Gastrocnemius medialis (tissue), 4 donors: ENCODE measurements around the gene MYCN. TPM values are rescaled to one million over a fixed set of nuclear protein-coding genes. Genes with fewer than 3 reads are reported as not detected.

Experiments
- ATAC-seq, 2 donors: fragments of 150-250 bp; one replicate each; pipeline ENCODE4 v1.9.1; 2016
- DNase-seq, 2 donors: peaks; one replicate each; pipeline ENCODE4 v3.0.0-alpha.2; 2019
- H3K27ac ChIP-seq, 4 donors: fragments of 200-600 bp; sonication (generic); 1 replicate in 1 of 4; 2 replicates in 3 of 4; pipeline ENCODE4 v1.5.1; 2016 to 2018; ENCODE audit warnings: mild to moderate bottlenecking in 2 of 4, moderate library complexity in 1 of 4
- H3K27me3 ChIP-seq, 3 donors: fragments of 200-600 bp; sonication (generic) in 2 of 3; 1 replicate in 1 of 3; 2 replicates in 2 of 3; pipeline versions ENCODE4 v1.5.1 to v1.6.0; 2016 to 2019; ENCODE audit warnings: mild to moderate bottlenecking in 1 of 3, moderate library complexity in 1 of 3
- H3K36me3 ChIP-seq, 2 donors: fragments of 200-600 bp; sonication (generic) in 1 of 2; one replicate each; pipeline ENCODE4 v1.5.1; 2017 to 2018
- H3K4me1 ChIP-seq, 2 donors: fragments of 200-600 bp; sonication (generic) in 1 of 2; one replicate each; pipeline ENCODE4 v1.5.1; 2016 to 2017; ENCODE audit warnings: mild to moderate bottlenecking in 2 of 2
- H3K4me3 ChIP-seq, 4 donors: fragments of 200-600 bp; sonication (generic) in 3 of 4; 1 replicate in 1 of 4; 2 replicates in 3 of 4; pipeline ENCODE4 v1.5.1; 2016 to 2019; ENCODE audit warnings: mild to moderate bottlenecking in 2 of 4
- H3K9me3 ChIP-seq, 3 donors: fragments of 200-600 bp; sonication (generic) in 2 of 3; 1 replicate in 1 of 3; 2 replicates in 2 of 3; pipeline ENCODE4 v1.5.1; 2016 to 2019
- POLR2A ChIP-seq, 2 donors: fragments of 450-650 bp; IDR thresholded peaks; one replicate each; pipeline ENCODE4 v1.6.1; 2017; ENCODE audit warnings: antibody characterized with exemption in 2 of 2, mild to moderate bottlenecking in 2 of 2, moderate library complexity in 2 of 2
- in situ Hi-C, 4 donors: fragments of 200-750 bp; cut with MboI; loops; one replicate each; pipeline versions ENCODE4 v1.15.0 to v1.8.0; 2017; ENCODE audit warnings: low sequenced_read_pairs in 4 of 4
- intact Hi-C: fragments of 100-400 bp; cut with DNase I; formaldehyde crosslinking; loops from one replicate; pipeline ENCODE4 v1.15.1; 2023; ENCODE audit warnings: low total_unique reads
- total RNA-seq, 4 donors: library from RNA; depleted of rRNA; stranded (reverse); fragments of >200 nt; gene quantifications; one replicate each; pipeline versions ENCODE4 v1.1.0 to v1.2.3, GENCODE V29; 2016
- TF ChIP-seq, protein P1 (sequence below), 5 experiments: fragments of 450-650 bp in 3 of 5; fragments of 200-600 bp in 2 of 5; sonication (generic) in 2 of 5; IDR thresholded peaks in 4 of 5; conservative IDR thresholded peaks in 1 of 5; 1 replicate in 4 of 5; 2 replicates in 1 of 5; pipeline ENCODE4 v1.5.1; 2016 to 2019; ENCODE audit warnings: antibody characterized with exemption in 5 of 5, mild to moderate bottlenecking in 3 of 5, moderate library complexity in 3 of 5

The MYCN gene
- total RNA-seq, 4 donors from 2014 or later: 0.17 to 0.25 TPM; not detected in 2

DNA sequence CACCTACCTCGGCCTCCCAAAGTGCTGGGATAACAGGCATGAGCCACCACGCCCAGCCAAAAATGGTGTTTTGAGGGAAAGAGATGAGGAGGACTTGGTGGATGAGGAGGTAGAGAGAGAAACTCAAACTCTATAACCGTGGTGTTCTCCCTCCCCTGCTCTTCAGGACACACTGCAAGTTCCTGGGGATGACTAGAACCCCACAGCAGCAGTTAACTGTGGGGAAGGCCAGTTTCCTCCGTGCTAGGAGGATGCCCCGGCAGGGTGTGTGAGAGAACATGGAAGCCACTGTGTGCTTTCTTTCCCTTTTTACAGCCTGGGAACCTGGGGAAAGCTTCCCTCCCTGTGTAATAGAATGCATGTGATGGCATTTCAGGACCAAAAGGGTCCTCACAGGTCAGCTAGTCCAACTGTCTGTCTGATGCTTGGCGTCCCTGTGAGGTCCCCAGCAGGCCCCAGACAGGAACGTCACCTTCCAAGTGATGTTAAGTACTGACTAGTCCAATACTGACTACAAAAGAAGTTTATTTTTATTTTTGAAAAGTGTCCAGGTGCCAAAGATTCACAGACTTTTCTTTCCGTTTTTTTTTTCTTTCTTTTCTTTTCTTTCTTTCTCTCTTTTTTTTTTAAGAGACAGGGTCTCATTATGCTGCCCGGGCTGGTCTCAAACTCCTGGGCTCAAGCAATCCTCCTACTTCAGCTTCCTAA is 38.9 kb downstream of the MYCN start:
- no peak overlapping the region for H3K4me3 ChIP-seq
- H3K36me3 ChIP-seq: no peaks in the 10 kb centered on the region
- H3K4me1 ChIP-seq: peaks cover 0 to 1% of the 10 kb centered on the region in 2 donors
- TF ChIP-seq, protein P1, sequence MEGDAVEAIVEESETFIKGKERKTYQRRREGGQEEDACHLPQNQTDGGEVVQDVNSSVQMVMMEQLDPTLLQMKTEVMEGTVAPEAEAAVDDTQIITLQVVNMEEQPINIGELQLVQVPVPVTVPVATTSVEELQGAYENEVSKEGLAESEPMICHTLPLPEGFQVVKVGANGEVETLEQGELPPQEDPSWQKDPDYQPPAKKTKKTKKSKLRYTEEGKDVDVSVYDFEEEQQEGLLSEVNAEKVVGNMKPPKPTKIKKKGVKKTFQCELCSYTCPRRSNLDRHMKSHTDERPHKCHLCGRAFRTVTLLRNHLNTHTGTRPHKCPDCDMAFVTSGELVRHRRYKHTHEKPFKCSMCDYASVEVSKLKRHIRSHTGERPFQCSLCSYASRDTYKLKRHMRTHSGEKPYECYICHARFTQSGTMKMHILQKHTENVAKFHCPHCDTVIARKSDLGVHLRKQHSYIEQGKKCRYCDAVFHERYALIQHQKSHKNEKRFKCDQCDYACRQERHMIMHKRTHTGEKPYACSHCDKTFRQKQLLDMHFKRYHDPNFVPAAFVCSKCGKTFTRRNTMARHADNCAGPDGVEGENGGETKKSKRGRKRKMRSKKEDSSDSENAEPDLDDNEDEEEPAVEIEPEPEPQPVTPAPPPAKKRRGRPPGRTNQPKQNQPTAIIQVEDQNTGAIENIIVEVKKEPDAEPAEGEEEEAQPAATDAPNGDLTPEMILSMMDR (IDR thresholded peaks at IDR 0.05 in 4 of 5, conservative IDR thresholded peaks at IDR 0.05 in 1 of 5): no peak
- TF ChIP-seq POLR2A (IDR thresholded peaks at IDR 0.05): no peak
- no peaks in the 10 kb centered on the region for H3K27me3 ChIP-seq
- DNase-seq: no peak
- no peak for ATAC-seq
- intact Hi-C loops: no loop called here
- no peaks in the 10 kb centered on the region for H3K9me3 ChIP-seq
- no peak overlapping the region for H3K27ac ChIP-seq
- in situ Hi-C loops: no loop called here

DNA sequence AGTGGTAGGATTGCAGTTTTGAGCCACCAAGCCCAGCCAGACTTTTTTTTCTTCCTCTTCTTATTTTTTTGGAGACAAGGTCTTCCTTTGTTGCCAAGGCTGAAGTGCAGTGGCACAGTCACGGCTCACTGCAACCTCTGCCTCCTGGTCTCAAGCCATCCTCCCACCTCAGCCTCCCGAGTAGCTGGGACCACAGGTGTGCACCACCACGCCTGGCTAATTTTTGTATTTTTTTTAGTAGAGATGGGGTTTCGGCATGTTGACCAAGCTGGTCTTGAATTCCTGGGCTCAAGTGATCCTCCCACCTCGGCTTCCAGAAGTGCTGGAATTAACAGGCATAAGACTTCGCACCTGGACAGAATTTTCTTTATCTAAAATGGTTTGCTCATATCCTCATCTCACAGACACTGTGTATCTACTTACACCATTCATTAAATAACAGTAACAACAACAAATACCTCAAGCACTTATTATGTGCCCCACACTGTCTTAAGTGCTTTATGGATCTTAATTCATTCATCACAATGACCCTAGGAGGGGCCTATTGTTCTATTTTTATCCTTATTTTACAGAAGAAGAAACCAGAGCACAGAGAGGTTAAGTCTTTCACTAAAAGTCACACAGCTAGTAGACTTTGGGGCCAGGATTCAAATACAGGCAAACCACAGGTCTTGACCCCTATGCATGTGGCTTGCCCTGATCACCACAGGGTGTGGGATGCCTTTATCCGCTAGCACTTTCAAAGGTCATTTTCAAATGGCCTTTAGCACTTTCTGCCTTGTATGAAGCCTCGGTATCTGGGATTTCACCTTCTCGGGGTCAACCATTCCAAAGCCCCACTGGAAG is 39.6 kb downstream of the MYCN start:
- Histone ChIP-seq H3K27ac (no peak overlapping the region), H3K9me3 (no peaks in the 10 kb centered on the region), H3K4me3 (no peak overlapping the region), H3K27me3 (no peaks in the 10 kb centered on the region), H3K4me1 (peaks cover 0 to 9% of the 10 kb centered on the region in 2 donors), H3K36me3 (no peaks in the 10 kb centered on the region)
- no peak for TF ChIP-seq POLR2A (IDR thresholded peaks at IDR 0.05)
- TF ChIP-seq, protein P1 (IDR thresholded peaks at IDR 0.05 in 4 of 5, conservative IDR thresholded peaks at IDR 0.05 in 1 of 5): no peak
- in situ Hi-C loops (no loop called here), intact Hi-C loops (no loop called here)
- no peak for ATAC-seq
- DNase-seq: no peak

DNA sequence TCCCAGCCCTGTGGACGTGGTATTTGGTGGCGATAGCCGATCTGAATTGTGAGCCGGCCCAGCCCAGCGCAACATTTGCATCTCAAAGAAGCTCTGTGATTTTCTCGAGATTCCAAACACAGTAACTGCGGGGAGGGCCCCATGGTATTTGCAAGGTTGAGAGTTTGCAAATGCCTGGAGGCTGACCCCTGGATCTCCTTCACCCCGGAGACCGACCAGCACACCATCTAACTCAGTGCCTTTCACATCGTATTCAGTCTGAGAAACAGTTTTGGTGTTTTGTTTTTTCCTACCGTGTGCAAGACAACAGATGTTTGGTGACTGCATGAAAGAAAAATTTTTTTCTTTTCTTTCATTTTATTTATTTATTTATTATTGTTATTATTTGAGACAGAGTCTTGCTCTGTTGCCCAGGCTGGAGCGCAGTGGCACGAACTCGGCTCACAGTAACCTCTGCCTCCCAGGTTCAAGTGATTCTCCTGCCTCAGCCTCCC is 40.3 kb downstream of the MYCN start:
- H3K4me1 ChIP-seq: peaks cover 0 to 11% of the 10 kb centered on the region in 2 donors
- H3K4me3 ChIP-seq: no peak overlapping the region
- TF ChIP-seq, protein P1 (IDR thresholded peaks at IDR 0.05 in 4 of 5, conservative IDR thresholded peaks at IDR 0.05 in 1 of 5): no peak
- no peak for TF ChIP-seq POLR2A (IDR thresholded peaks at IDR 0.05)
- intact Hi-C loops: no loop called here
- in situ Hi-C loops: no loop called here
- no peaks in the 10 kb centered on the region for H3K9me3 ChIP-seq
- ATAC-seq: no peak
- DNase-seq: no peak
- no peaks in the 10 kb centered on the region for H3K27me3 ChIP-seq
- no peak overlapping the region for H3K27ac ChIP-seq
- no peaks in the 10 kb centered on the region for H3K36me3 ChIP-seq

DNA sequence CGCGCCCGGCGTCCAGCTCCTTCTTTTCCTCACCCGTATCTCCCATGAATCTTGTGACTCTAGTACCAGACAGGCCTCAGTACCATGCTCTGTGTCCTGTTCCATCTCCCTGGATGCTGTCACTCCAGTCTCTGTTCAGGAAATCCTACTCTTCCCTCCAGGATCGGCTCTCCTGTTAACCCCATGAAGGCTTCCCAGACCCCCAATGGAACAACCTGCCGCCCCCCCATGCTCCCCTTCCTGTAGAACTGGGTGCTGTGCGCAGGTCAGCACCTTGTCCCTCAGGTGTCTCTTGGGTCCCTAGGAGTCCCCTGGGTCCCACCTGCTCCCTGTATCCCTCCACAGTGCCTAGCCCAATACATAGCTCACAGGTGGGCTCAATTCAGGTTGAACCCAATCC is 41.3 kb downstream of the MYCN start:
- intact Hi-C loops: no loop called here
- no peak for ATAC-seq
- Histone ChIP-seq H3K4me3 (no peak overlapping the region), H3K27me3 (no peaks in the 10 kb centered on the region), H3K27ac (no peak overlapping the region), H3K36me3 (no peaks in the 10 kb centered on the region), H3K4me1 (peaks cover 0 to 11% of the 10 kb centered on the region in 2 donors), H3K9me3 (no peaks in the 10 kb centered on the region)
- TF ChIP-seq POLR2A (IDR thresholded peaks at IDR 0.05): no peak
- TF ChIP-seq, protein P1 (IDR thresholded peaks at IDR 0.05 in 4 of 5, conservative IDR thresholded peaks at IDR 0.05 in 1 of 5): no peak
- in situ Hi-C loops: no loop called here
- no peak for DNase-seq
